ENCODE data around the gene C20orf96.
"Not testable (repeated sequence)": the region's sequence is repeated elsewhere in the genome, so short reads cannot be mapped to it uniquely, and the experiment has no call there.

The C20orf96 gene

GRCh38 chr20:235891-236290 is 54.7 kb downstream of the C20orf96 start:
- Histone ChIP-seq H3K4me3 (ENCODE audit: low read depth, low read length) (no peak overlapping the region), H2AFZ (ENCODE audit: low read length, unreplicated experiment) (no peak overlapping the region), H3K27me3 (ENCODE audit: insufficient read depth, low read length) (peaks cover 32% of the 10 kb centered on the region), H3K27ac (ENCODE audit: low read depth, low read length) (no peak overlapping the region), H3K4me1 (ENCODE audit: control insufficient read depth, insufficient read depth, low read length, unreplicated experiment) (no peaks in the 10 kb centered on the region), H3K79me2 (ENCODE audit: control insufficient read depth, insufficient read depth, low read length, unreplicated experiment) (no peaks in the 10 kb centered on the region), H3K36me3 (ENCODE audit: insufficient read depth, low read length) (no peaks in the 10 kb centered on the region)

- no peaks in the 10 kb centered on the region for H3K36me3 ChIP-seq (ENCODE audit: insufficient read depth, low read length)
- no peaks in the 10 kb centered on the region for H3K4me1 ChIP-seq (ENCODE audit: control insufficient read depth, insufficient read depth, low read length, unreplicated experiment)
- no peak overlapping the region for H3K4me3 ChIP-seq (ENCODE audit: low read depth, low read length)
- H3K27me3 ChIP-seq (ENCODE audit: insufficient read depth, low read length), result peaks cover 77% of the 10 kb centered on the region
- no peak overlapping the region for H2AFZ ChIP-seq (ENCODE audit: low read length, unreplicated experiment)
- H3K79me2 ChIP-seq (ENCODE audit: control insufficient read depth, insufficient read depth, low read length, unreplicated experiment), result no peaks in the 10 kb centered on the region
- H3K27ac ChIP-seq (ENCODE audit: low read depth, low read length), result no peak overlapping the region
Observed at GRCh38 chr20:227439-228105, 63.0 kb downstream of the C20orf96 start.

DNA sequence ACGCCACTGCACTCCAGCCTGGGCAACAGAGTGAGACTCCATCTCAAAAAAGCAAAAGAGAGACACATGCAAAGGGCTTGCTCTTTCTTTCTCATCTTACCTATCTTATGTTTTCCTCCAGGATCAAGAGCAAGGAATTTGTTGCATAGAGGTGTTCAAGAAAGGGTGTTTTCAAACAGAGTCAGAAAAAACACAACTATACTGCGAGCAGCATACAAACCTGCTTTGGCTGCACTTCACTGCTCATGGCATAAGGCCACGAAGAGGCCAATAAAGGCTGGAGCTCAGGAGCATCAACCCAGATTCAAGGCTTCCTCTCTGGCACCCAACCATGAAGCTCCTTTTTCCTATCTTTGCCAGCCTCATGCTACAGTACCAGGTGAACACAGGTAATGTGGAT is 63.6 kb downstream of the C20orf96 start, which contains the start of gene DEFB129:
Gene DEFB129 (plus strand): TSS at position 301 of the 400 bp plus-strand sequence. CDS start 31 bp downstream, at position 332.
- H3K27ac ChIP-seq (ENCODE audit: low read depth, low read length), result no peak within 1 kb of the TSS
- no peaks in the 10 kb centered on the region for H3K4me1 ChIP-seq (ENCODE audit: control insufficient read depth, insufficient read depth, low read length, unreplicated experiment)
- H3K27me3 ChIP-seq (ENCODE audit: insufficient read depth, low read length), result peaks cover 77% of the 10 kb centered on the region
- H3K4me3 ChIP-seq (ENCODE audit: low read depth, low read length), result no peak within 1 kb of the TSS
- H3K79me2 ChIP-seq (ENCODE audit: control insufficient read depth, insufficient read depth, low read length, unreplicated experiment), result no peaks in the 10 kb centered on the region
- H3K36me3 ChIP-seq (ENCODE audit: insufficient read depth, low read length), result no peaks in the 10 kb centered on the region
- H2AFZ ChIP-seq (ENCODE audit: low read length, unreplicated experiment), result no peak within 1 kb of the TSS

DNA sequence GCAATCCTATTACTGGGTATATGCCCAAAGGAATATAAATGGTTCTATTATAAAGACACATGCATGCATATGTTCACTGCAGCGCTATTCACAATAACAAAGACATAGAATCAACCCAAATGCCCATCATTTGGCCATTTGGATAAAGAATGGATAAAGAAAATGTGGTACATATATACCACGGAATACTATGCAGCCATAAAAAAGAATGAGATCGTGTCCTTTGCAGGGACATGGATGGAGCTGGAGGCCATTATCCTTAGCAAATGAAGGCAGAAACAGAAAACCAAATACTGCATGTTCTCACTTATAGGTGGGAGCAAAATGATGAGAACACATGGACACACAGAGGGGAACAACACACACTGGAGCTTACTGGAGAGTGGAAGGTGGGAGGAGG is 64.7 kb downstream of the C20orf96 start:
- not testable (repeated sequence) for H2AFZ ChIP-seq (ENCODE audit: low read length, unreplicated experiment); H3K79me2 ChIP-seq (ENCODE audit: control insufficient read depth, insufficient read depth, low read length, unreplicated experiment); H3K4me1 ChIP-seq (ENCODE audit: control insufficient read depth, insufficient read depth, low read length, unreplicated experiment); H3K4me3 ChIP-seq (ENCODE audit: low read depth, low read length); H3K36me3 ChIP-seq (ENCODE audit: insufficient read depth, low read length); H3K27ac ChIP-seq (ENCODE audit: low read depth, low read length)
- peaks cover 78% of the 10 kb centered on the region for H3K27me3 ChIP-seq (ENCODE audit: insufficient read depth, low read length)

DNA sequence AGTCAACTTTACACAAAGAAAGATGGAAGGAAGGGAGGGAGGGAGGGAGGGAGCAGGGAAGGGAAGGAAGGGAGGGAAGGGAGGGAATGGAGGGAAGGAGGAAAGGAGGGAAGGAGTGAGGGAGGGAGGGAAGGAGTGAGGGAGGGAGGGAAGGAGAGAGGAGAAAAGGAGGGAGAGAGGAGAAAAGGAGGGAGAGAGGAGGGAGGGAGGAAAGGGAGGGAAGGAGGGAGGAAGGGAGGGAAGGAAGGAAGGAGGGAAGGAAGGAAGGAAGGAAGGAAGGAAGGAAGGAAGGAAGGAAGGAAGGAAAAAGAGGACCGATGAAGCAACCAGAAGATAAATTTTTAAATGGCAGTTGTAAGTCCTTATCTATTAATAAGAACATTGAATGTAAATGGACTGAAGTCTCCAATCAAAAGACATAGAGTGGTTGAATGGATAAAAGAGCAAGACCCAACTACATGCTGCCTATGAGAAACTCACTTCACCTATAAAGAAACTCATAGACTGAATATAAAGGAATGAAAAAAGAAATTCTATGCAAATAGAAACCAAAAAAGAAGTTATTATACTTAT is 69.2 kb downstream of the C20orf96 start:
- H3K27me3 ChIP-seq (ENCODE audit: insufficient read depth, low read length), result peaks cover 77% of the 10 kb centered on the region
- no peaks in the 10 kb centered on the region for H3K36me3 ChIP-seq (ENCODE audit: insufficient read depth, low read length)
- no peaks in the 10 kb centered on the region for H3K4me1 ChIP-seq (ENCODE audit: control insufficient read depth, insufficient read depth, low read length, unreplicated experiment)
- H2AFZ ChIP-seq (ENCODE audit: low read length, unreplicated experiment), result no peak overlapping the region
- H3K79me2 ChIP-seq (ENCODE audit: control insufficient read depth, insufficient read depth, low read length, unreplicated experiment), result no peaks in the 10 kb centered on the region
- H3K4me3 ChIP-seq (ENCODE audit: low read depth, low read length), result no peak overlapping the region
- H3K27ac ChIP-seq (ENCODE audit: low read depth, low read length), result no peak overlapping the region

All from ACC112 (cell line).